WTC11 (cell line): ENCODE data around the gene PRAC2. TPM values are rescaled to one million over a fixed set of nuclear protein-coding genes. Genes with fewer than 3 reads are reported as not detected.
A peak's percentile ranks its signal among the peaks of the same experiment; 100 is the strongest.

Experiments used
- ATAC-seq: fragments of 200-7000 bp; cut with Tn5 transposase; 2 replicates; pipeline ENCODE4 v1.10.0; 2021; ENCODE audit warnings: mild to moderate bottlenecking, moderate library complexity
- CTCF ChIA-PET: fragments of 300-600 bp; sonication (Branson Sonifier 250); formaldehyde crosslinking; loops from one replicate; lab custom pipeline; 2021; ENCODE audit warnings: antibody characterized with exemption; lab: Charles Lee
- POLR2A ChIA-PET: fragments of 350-600 bp; sonication (Branson Sonifier 250); formaldehyde crosslinking; loops from one replicate; lab custom pipeline; 2021; ENCODE audit warnings: antibody characterized with exemption; lab: Charles Lee
- DNase-seq: peaks from one replicate; pipeline ENCODE4 v3.0.0; 2021; ENCODE audit warnings: low spot score
- H3K27ac Mint-ChIP-seq: 2 replicates; pipeline ENCODE4 v1.8.0; 2021; ENCODE audit warnings: mixed read lengths
- H3K27me3 Mint-ChIP-seq: 2 replicates; pipeline ENCODE4 v1.8.0; 2021; ENCODE audit warnings: low read depth, mild to moderate bottlenecking, moderate library complexity, mixed read lengths
- H3K36me3 Mint-ChIP-seq: 2 replicates; pipeline ENCODE4 v1.8.0; 2021; ENCODE audit warnings: mixed read lengths
- H3K4me1 Mint-ChIP-seq: 2 replicates; pipeline ENCODE4 v1.8.0; 2022; ENCODE audit warnings: mixed read lengths
- H3K4me3 Mint-ChIP-seq: 2 replicates; pipeline ENCODE4 v1.8.0; 2021; ENCODE audit warnings: mild to moderate bottlenecking, moderate library complexity, mixed read lengths
- H3K9me3 Mint-ChIP-seq: 2 replicates; pipeline ENCODE4 v1.8.0; 2021; ENCODE audit warnings: mixed read lengths
- EMX1 ChIP-seq: fragments of 250-450 bp; sonication (Bioruptor Pico); IDR thresholded peaks from 2 replicates; pipeline ENCODE4 v1.8.0; 2021; ENCODE audit warnings: mild to moderate bottlenecking
- FOXJ3 ChIP-seq: sonication (generic); formaldehyde crosslinking; IDR thresholded peaks from 2 replicates; pipeline ENCODE4 v1.9.0; 2021; ENCODE audit warnings: missing genetic modification reagents, mild to moderate bottlenecking, borderline replicate concordance
- FOXP1 ChIP-seq: sonication (generic); formaldehyde crosslinking; IDR thresholded peaks from 2 replicates; pipeline ENCODE4 v1.8.0; 2022; ENCODE audit warnings: missing genetic modification reagents, mild to moderate bottlenecking, moderate library complexity, borderline replicate concordance
- JUN ChIP-seq: sonication (generic); formaldehyde crosslinking; IDR thresholded peaks from 2 replicates; pipeline ENCODE4 v1.8.0; 2023; ENCODE audit warnings: mild to moderate bottlenecking, missing genetic modification reagents
- OVOL2 ChIP-seq: fragments of 250-450 bp; sonication (Bioruptor Pico); IDR thresholded peaks from 2 replicates; pipeline ENCODE4 v1.9.0; 2021; ENCODE audit warnings: mild to moderate bottlenecking, borderline replicate concordance
- ZNF263 ChIP-seq: sonication (generic); formaldehyde crosslinking; IDR thresholded peaks from 2 replicates; pipeline ENCODE4 v1.8.1; 2022; ENCODE audit warnings: low read depth, mild to moderate bottlenecking, moderate library complexity, missing genetic modification reagents
- total RNA-seq: library from RNA; stranded (reverse); gene quantifications from 3 replicates; pipeline ENCODE4 v1.2.3, GENCODE V29; 2021
- TF ChIP-seq, protein P1 (sequence below): sonication (generic); formaldehyde crosslinking; IDR thresholded peaks from 2 replicates; pipeline ENCODE4 v1.8.1; 2023; ENCODE audit warnings: mild to moderate bottlenecking, missing genetic modification reagents
- TF ChIP-seq, protein P2 (sequence below): sonication (generic); formaldehyde crosslinking; IDR thresholded peaks from 2 replicates; pipeline ENCODE4 v1.8.0; 2023; ENCODE audit warnings: missing genetic modification reagents, mild to moderate bottlenecking, borderline replicate concordance
- TF ChIP-seq, protein P3 (sequence below): sonication (generic); formaldehyde crosslinking; IDR thresholded peaks from 2 replicates; pipeline ENCODE4 v1.8.0; 2023; ENCODE audit warnings: mild to moderate bottlenecking, missing genetic modification reagents

Gene PRAC2
- total RNA-seq, 1 experiment from 2014 or later: 22.3 TPM

DNA sequence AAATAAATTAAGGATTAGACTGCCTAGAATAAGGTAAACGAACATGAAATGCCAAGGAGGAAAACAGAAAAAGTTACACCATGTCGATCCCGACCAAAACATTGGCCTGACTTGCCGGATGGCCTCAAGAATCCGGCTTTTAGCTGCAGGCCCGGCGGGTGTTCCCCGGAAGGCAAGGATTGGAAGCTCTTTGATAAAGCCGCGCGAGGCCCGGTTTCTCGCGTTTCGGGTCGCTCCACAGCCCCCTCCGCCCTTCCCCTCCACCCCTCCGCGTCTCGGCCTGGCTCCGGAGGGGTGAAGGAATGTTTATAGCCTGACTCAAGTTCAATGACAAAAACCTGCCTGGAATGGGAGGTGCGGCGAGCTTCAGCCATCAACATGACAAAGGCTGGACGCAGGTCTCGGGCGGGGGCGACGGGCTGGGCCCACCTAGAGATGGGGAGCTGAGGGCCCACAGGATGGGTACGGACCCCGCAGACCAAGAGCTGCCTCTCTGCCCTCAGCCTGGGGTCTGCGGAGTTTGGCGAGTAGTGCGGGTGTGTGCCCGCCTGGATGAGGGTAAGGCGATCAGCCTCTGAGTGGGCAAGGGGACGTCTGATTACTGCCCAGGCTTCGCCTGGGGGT, 3.2 kb upstream of the PRAC2 start (continued):
- no peak for TF ChIP-seq ZNF263 (CRISPR knock-in tag)
- no peak for TF ChIP-seq EMX1
- TF ChIP-seq JUN: no peak

DNA sequence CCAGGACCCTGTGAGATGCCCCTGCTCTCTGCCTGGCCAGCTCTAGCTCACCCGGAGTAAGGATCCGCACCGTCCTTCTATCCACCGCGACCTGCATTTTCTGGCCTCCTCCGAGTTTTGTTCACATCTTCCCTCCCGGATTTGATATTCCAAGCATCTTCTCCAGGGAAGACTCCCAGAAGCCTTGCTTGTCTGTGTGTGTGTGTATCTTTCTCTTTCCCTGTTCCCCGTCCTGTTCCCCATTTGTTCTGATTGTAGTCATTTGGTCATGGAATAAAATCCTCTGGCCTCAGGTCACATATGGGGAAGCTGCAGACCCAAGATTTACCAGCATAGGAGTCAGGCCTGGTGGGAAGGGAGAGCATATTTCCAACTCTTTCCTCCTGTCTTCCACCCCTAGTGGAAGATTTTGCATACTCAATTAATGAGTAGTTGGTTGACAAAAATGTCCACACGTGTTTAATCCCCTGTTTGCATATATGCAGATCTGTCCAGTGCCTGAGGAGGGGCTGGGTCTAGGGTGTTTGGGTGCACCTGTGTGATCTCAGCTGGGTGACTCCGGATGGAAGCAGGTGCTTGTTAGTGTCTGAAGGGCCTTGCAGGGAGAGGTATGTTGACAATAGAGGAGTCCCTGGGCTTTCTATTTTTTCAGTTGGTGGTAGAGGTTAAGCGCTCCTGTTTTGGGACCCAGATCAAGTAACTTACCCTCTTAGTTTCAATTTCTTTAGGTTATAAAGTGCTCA, 2.5 kb upstream of the PRAC2 start:
- ATAC-seq (no peak), DNase-seq (no peak)
- H3K4me1 Mint-ChIP-seq: peaks cover 63% of the 10 kb centered on the region
- TF ChIP-seq, protein P1, sequence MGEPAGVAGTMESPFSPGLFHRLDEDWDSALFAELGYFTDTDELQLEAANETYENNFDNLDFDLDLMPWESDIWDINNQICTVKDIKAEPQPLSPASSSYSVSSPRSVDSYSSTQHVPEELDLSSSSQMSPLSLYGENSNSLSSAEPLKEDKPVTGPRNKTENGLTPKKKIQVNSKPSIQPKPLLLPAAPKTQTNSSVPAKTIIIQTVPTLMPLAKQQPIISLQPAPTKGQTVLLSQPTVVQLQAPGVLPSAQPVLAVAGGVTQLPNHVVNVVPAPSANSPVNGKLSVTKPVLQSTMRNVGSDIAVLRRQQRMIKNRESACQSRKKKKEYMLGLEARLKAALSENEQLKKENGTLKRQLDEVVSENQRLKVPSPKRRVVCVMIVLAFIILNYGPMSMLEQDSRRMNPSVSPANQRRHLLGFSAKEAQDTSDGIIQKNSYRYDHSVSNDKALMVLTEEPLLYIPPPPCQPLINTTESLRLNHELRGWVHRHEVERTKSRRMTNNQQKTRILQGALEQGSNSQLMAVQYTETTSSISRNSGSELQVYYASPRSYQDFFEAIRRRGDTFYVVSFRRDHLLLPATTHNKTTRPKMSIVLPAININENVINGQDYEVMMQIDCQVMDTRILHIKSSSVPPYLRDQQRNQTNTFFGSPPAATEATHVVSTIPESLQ (CRISPR knock-in tag): no peak
- TF ChIP-seq, protein P2, sequence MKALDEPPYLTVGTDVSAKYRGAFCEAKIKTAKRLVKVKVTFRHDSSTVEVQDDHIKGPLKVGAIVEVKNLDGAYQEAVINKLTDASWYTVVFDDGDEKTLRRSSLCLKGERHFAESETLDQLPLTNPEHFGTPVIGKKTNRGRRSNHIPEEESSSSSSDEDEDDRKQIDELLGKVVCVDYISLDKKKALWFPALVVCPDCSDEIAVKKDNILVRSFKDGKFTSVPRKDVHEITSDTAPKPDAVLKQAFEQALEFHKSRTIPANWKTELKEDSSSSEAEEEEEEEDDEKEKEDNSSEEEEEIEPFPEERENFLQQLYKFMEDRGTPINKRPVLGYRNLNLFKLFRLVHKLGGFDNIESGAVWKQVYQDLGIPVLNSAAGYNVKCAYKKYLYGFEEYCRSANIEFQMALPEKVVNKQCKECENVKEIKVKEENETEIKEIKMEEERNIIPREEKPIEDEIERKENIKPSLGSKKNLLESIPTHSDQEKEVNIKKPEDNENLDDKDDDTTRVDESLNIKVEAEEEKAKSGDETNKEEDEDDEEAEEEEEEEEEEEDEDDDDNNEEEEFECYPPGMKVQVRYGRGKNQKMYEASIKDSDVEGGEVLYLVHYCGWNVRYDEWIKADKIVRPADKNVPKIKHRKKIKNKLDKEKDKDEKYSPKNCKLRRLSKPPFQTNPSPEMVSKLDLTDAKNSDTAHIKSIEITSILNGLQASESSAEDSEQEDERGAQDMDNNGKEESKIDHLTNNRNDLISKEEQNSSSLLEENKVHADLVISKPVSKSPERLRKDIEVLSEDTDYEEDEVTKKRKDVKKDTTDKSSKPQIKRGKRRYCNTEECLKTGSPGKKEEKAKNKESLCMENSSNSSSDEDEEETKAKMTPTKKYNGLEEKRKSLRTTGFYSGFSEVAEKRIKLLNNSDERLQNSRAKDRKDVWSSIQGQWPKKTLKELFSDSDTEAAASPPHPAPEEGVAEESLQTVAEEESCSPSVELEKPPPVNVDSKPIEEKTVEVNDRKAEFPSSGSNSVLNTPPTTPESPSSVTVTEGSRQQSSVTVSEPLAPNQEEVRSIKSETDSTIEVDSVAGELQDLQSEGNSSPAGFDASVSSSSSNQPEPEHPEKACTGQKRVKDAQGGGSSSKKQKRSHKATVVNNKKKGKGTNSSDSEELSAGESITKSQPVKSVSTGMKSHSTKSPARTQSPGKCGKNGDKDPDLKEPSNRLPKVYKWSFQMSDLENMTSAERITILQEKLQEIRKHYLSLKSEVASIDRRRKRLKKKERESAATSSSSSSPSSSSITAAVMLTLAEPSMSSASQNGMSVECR (CRISPR knock-in tag): no peak
- no peaks in the 10 kb centered on the region for H3K9me3 Mint-ChIP-seq
- POLR2A ChIA-PET: interaction anchor here (0.7 to 1.7 kb wide), 3 partner anchors 8 to 98 kb away, joined by 3 to 8 read pairs (median 7); partner anchors contain the start of gene HOXB13
- CTCF ChIA-PET: interaction anchor here (1.0 to 10.9 kb wide), 14 partner anchors 10 to 164 kb away, joined by 3 to 218 read pairs (median 7); partner anchors contain the start of gene TTLL6
- H3K4me3 Mint-ChIP-seq: peak overlapping the region; percentile 85
- H3K27me3 Mint-ChIP-seq: peaks cover 100% of the 10 kb centered on the region
- H3K27ac Mint-ChIP-seq: peak overlapping the region; percentile 69
- H3K36me3 Mint-ChIP-seq: no peaks in the 10 kb centered on the region

DNA sequence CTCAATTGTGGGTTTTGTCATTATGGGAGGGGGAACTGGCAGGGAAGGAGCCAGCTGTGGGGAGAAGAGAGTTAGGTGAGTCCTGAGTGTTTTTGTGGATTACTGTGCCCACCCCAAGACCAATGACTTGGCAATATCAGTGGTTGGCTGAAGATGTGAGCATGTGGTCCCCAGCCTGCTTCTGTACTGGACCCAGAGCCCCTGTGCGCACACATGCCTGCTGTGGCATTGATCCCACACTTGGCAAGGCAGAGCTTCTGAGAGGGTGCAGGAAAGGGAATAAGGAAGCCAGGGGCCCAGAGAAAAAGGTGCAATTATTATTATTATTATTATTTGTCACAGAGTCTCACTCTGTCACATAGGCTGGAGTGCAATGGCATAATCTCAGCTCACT, 2.0 kb upstream of the PRAC2 start:
- Mint-ChIP-seq H3K27ac (peak overlapping the region; percentile 69), H3K27me3 (peaks cover 100% of the 10 kb centered on the region), H3K4me1 (peaks cover 64% of the 10 kb centered on the region), H3K4me3 (peak overlapping the region; percentile 85), H3K9me3 (no peaks in the 10 kb centered on the region), H3K36me3 (no peaks in the 10 kb centered on the region)
- DNase-seq: no peak
- no peak for TF ChIP-seq OVOL2 (CRISPR knock-in tag)
- TF ChIP-seq FOXP1 (CRISPR knock-in tag): no peak
- TF ChIP-seq, protein P3, sequence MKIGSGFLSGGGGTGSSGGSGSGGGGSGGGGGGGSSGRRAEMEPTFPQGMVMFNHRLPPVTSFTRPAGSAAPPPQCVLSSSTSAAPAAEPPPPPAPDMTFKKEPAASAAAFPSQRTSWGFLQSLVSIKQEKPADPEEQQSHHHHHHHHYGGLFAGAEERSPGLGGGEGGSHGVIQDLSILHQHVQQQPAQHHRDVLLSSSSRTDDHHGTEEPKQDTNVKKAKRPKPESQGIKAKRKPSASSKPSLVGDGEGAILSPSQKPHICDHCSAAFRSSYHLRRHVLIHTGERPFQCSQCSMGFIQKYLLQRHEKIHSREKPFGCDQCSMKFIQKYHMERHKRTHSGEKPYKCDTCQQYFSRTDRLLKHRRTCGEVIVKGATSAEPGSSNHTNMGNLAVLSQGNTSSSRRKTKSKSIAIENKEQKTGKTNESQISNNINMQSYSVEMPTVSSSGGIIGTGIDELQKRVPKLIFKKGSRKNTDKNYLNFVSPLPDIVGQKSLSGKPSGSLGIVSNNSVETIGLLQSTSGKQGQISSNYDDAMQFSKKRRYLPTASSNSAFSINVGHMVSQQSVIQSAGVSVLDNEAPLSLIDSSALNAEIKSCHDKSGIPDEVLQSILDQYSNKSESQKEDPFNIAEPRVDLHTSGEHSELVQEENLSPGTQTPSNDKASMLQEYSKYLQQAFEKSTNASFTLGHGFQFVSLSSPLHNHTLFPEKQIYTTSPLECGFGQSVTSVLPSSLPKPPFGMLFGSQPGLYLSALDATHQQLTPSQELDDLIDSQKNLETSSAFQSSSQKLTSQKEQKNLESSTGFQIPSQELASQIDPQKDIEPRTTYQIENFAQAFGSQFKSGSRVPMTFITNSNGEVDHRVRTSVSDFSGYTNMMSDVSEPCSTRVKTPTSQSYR: no peak
- TF ChIP-seq FOXJ3 (CRISPR knock-in tag): no peak
- CTCF ChIA-PET: interaction anchor here (1.1 to 10.9 kb wide), 7 partner anchors 11 to 164 kb away, joined by 3 to 218 read pairs (median 8); no protein-coding TSS in a partner anchor
- POLR2A ChIA-PET: interaction anchor here (1.7 kb wide), 1 partner anchor 7 kb away, joined by 8 read pairs; the partner anchor contains the start of gene HOXB13
- no peak for ATAC-seq
